HepG2 (cell line): ENCODE measurements around the gene TLR9. TPM values are rescaled to one million over a fixed set of nuclear protein-coding genes. Genes with fewer than 3 reads are reported as not detected.

Experiments
- DNMT1 ChIP-seq: sonication (generic); formaldehyde crosslinking; IDR thresholded peaks from 2 replicates; pipeline ENCODE4 v1.5.1; 2020; ENCODE audit warnings: mild to moderate bottlenecking, missing genetic modification reagents
- ISX ChIP-seq: sonication (generic); formaldehyde crosslinking; conservative IDR thresholded peaks from 2 replicates; pipeline ENCODE4 v1.5.0; 2020; ENCODE audit warnings: missing genetic modification reagents
- MXI1 ChIP-seq: IDR thresholded peaks from 3 replicates; pipeline ENCODE4 v1.6.1; 2012; ENCODE audit warnings: low read depth, low read length, inconsistent platforms, borderline replicate concordance
- MZF1 ChIP-seq: sonication (generic); formaldehyde crosslinking; IDR thresholded peaks from 2 replicates; pipeline ENCODE4 v1.8.1; 2023; ENCODE audit warnings: mild to moderate bottlenecking, missing genetic modification reagents, borderline replicate concordance
- NBN ChIP-seq: fragments of 450-650 bp; conservative IDR thresholded peaks from 2 replicates; pipeline ENCODE4 v1.6.1; 2017
- NR2F2 ChIP-seq: IDR thresholded peaks from 2 replicates; pipeline ENCODE4 v1.6.1; 2012; ENCODE audit warnings: low read depth, inconsistent platforms, borderline replicate concordance
- NRL ChIP-seq: sonication (generic); formaldehyde crosslinking; IDR thresholded peaks from 2 replicates; pipeline ENCODE4 v1.5.0; 2020; ENCODE audit warnings: missing genetic modification reagents, mild to moderate bottlenecking, moderate library complexity, borderline replicate concordance
- PCBP1 ChIP-seq: fragments of 200-400 bp; formaldehyde crosslinking; IDR thresholded peaks from 2 replicates; pipeline ENCODE4 v1.6.1; 2017; ENCODE audit warnings: mild to moderate bottlenecking, low read depth, low read length, borderline replicate concordance
- RFX1 ChIP-seq: fragments of 450-650 bp; IDR thresholded peaks from 2 replicates; pipeline ENCODE4 v1.6.1; 2017
- SKI ChIP-seq: fragments of 450-650 bp; IDR thresholded peaks from one replicate; pipeline ENCODE4 v1.6.1; 2018; ENCODE audit warnings: mild to moderate bottlenecking; ENCODE audit not compliant: partially characterized antibody
- SMAD3 ChIP-seq: sonication (generic); formaldehyde crosslinking; IDR thresholded peaks from 2 replicates; pipeline ENCODE4 v1.4.0; 2020; ENCODE audit warnings: missing genetic modification reagents
- TCF7L2 ChIP-seq: IDR thresholded peaks from 2 replicates; pipeline ENCODE4 v1.6.1; 2011; ENCODE audit warnings: mild to moderate bottlenecking, low read depth, low read length, moderate library complexity
- TOPORS ChIP-seq: sonication (generic); formaldehyde crosslinking; IDR thresholded peaks from 2 replicates; pipeline ENCODE4 v1.8.0; 2023; ENCODE audit warnings: mild to moderate bottlenecking, missing genetic modification reagents
- ZFP1 ChIP-seq: IDR thresholded peaks from 2 replicates; pipeline ENCODE4 v1.6.1; 2016
- ZKSCAN1 ChIP-seq: fragments of 150-350 bp; IDR thresholded peaks from 2 replicates; pipeline ENCODE4 v1.6.1; 2014; ENCODE audit warnings: low read length
- ZNF333 ChIP-seq: sonication (generic); formaldehyde crosslinking; IDR thresholded peaks from 2 replicates; pipeline ENCODE4 v1.4.0; 2020; ENCODE audit warnings: mild to moderate bottlenecking, missing genetic modification reagents, borderline replicate concordance
- ZNF33B ChIP-seq: sonication (generic); formaldehyde crosslinking; IDR thresholded peaks from 2 replicates; pipeline ENCODE4 v1.5.1; 2020; ENCODE audit warnings: mild to moderate bottlenecking, missing genetic modification reagents
- ZNF430 ChIP-seq: sonication (generic); formaldehyde crosslinking; IDR thresholded peaks from 2 replicates; pipeline ENCODE4 v1.9.0; 2021; ENCODE audit warnings: mild to moderate bottlenecking, missing genetic modification reagents
- ZNF557 ChIP-seq: sonication (generic); formaldehyde crosslinking; IDR thresholded peaks from 2 replicates; pipeline ENCODE4 v1.4.0; 2020; ENCODE audit warnings: missing genetic modification reagents
- ZNF746 ChIP-seq: sonication (generic); formaldehyde crosslinking; IDR thresholded peaks from 2 replicates; pipeline ENCODE4 v1.8.0; 2022; ENCODE audit warnings: mild to moderate bottlenecking, missing genetic modification reagents
- polyA plus RNA-seq, 8 experiments: library from polyadenylated mRNA; depleted of rRNA in 3 of 8; stranded (reverse) in 7 of 8; unstranded in 1 of 8; fragments of >200 nt; fragmentation: Illumina TruSeq in 4 of 8; extraction: Trizol in 4 of 8; gene quantifications; 2 replicates each; pipeline versions ENCODE4 v1.2.1 to v1.2.3, GENCODE V29; 2011 to 2016; ENCODE audit warnings: low read depth in 4 of 8, missing spikeins in 1 of 8, mixed read lengths in 1 of 8; ENCODE audit not compliant: insufficient read depth in 1 of 8
- total RNA-seq, 5 experiments: library from RNA; depleted of rRNA; stranded (reverse); fragments of >200 nt; fragmentation: Illumina TruSeq; extraction: Trizol; gene quantifications; 2 replicates each; pipeline ENCODE4 v1.2.3, GENCODE V29; 2016; ENCODE audit warnings: low read depth in 1 of 5
- TF ChIP-seq, protein P1 (sequence below): sonication (generic); formaldehyde crosslinking; IDR thresholded peaks from 2 replicates; pipeline ENCODE4 v1.4.0; 2020; ENCODE audit warnings: mild to moderate bottlenecking, missing genetic modification reagents
- TF ChIP-seq, protein P2 (sequence below): sonication (generic); formaldehyde crosslinking; IDR thresholded peaks from 2 replicates; pipeline ENCODE4 v1.8.0; 2023; ENCODE audit warnings: mild to moderate bottlenecking, missing genetic modification reagents
- TF ChIP-seq, protein P3 (sequence below): IDR thresholded peaks from 2 replicates; pipeline ENCODE4 v1.6.1; 2016; ENCODE audit warnings: missing genetic modification reagents, missing compliant biosample characterization
- TF ChIP-seq, protein P4 (sequence below): sonication (generic); formaldehyde crosslinking; IDR thresholded peaks from 2 replicates; pipeline ENCODE4 v1.4.0; 2020; ENCODE audit warnings: missing genetic modification reagents, borderline replicate concordance
- TF ChIP-seq, protein P5 (sequence below): sonication (generic); formaldehyde crosslinking; conservative IDR thresholded peaks from 2 replicates; pipeline ENCODE4 v1.4.0; 2020; ENCODE audit warnings: missing genetic modification reagents

TLR9 gene
- total and polyA plus RNA-seq, 2 of the 13 experiments (the other 11 are each of a cell fraction or from before 2014, with no cell fraction given), result not detected

DNA sequence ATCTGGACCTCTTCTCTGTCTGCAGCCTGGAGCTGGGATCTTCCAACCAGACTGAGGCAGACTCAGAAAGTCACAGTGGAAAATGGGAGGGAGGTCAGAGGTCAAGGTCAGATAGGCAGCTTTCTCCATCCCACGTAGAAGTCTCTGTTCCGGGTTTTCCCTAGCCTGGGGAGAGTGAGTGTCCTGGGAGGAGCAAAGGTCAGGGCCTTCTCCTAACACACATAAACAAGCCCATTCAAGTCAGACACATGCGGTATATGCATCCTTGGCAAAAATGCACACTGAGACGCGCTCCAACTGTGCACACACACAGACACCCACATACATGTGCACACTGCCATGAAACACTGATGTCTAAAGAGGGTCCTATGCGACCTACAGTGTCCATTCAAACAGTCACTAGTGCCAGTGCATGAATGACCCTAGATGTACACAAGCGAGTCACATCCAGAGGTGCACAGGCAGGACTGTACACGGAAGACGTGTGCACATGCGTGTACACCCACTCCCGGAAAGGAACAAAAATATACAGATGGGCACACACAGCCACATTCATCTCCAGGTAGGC lies 12.8 kb upstream of the TLR9 start (continued):
- TF ChIP-seq DNMT1 (no peak), PCBP1 (no peak), NBN (no peak), NRL (CRISPR knock-in tag) (no peak), ZNF430 (CRISPR knock-in tag) (no peak), ZNF746 (0 out of 2 replicates have a peak, but pooled peaks have one; percentile 45), TOPORS (CRISPR knock-in tag) (peak; percentile 70), ZFP1 (CRISPR knock-in tag) (0 out of 2 replicates have a peak, but pooled peaks have one; percentile 40), ZKSCAN1 (no peak), SKI (peak; percentile 77), SMAD3 (CRISPR knock-in tag) (peak; percentile 60; the same call in 1 of the 2 replicates), MXI1 (peak; percentile 90), ZNF333 (CRISPR knock-in tag) (no peak), NR2F2 (peak; percentile 97), ISX (CRISPR knock-in tag) (no peak), TCF7L2 (no peak), MZF1 (CRISPR knock-in tag) (no peak), RFX1 (no peak), ZNF557 (CRISPR knock-in tag) (no peak), ZNF33B (CRISPR knock-in tag) (no peak)
- TF ChIP-seq, protein P1, sequence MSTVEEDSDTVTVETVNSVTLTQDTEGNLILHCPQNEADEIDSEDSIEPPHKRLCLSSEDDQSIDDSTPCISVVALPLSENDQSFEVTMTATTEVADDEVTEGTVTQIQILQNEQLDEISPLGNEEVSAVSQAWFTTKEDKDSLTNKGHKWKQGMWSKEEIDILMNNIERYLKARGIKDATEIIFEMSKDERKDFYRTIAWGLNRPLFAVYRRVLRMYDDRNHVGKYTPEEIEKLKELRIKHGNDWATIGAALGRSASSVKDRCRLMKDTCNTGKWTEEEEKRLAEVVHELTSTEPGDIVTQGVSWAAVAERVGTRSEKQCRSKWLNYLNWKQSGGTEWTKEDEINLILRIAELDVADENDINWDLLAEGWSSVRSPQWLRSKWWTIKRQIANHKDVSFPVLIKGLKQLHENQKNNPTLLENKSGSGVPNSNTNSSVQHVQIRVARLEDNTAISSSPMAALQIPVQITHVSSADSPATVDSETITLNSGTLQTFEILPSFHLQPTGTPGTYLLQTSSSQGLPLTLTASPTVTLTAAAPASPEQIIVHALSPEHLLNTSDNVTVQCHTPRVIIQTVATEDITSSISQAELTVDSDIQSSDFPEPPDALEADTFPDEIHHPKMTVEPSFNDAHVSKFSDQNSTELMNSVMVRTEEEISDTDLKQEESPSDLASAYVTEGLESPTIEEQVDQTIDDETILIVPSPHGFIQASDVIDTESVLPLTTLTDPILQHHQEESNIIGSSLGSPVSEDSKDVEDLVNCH (CRISPR knock-in tag), result no peak
- TF ChIP-seq, protein P2, sequence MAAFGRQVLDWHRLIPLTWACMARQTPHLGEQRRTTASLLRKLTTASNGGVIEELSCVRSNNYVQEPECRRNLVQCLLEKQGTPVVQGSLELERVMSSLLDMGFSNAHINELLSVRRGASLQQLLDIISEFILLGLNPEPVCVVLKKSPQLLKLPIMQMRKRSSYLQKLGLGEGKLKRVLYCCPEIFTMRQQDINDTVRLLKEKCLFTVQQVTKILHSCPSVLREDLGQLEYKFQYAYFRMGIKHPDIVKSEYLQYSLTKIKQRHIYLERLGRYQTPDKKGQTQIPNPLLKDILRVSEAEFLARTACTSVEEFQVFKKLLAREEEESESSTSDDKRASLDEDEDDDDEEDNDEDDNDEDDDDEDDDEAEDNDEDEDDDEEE, result no peak
- TF ChIP-seq, protein P3, sequence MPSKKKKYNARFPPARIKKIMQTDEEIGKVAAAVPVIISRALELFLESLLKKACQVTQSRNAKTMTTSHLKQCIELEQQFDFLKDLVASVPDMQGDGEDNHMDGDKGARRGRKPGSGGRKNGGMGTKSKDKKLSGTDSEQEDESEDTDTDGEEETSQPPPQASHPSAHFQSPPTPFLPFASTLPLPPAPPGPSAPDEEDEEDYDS, result peak; percentile 60
- TF ChIP-seq, protein P4, sequence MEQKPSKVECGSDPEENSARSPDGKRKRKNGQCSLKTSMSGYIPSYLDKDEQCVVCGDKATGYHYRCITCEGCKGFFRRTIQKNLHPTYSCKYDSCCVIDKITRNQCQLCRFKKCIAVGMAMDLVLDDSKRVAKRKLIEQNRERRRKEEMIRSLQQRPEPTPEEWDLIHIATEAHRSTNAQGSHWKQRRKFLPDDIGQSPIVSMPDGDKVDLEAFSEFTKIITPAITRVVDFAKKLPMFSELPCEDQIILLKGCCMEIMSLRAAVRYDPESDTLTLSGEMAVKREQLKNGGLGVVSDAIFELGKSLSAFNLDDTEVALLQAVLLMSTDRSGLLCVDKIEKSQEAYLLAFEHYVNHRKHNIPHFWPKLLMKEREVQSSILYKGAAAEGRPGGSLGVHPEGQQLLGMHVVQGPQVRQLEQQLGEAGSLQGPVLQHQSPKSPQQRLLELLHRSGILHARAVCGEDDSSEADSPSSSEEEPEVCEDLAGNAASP, result peak; percentile 56; the same call in 1 of the 2 replicates
- TF ChIP-seq, protein P5, sequence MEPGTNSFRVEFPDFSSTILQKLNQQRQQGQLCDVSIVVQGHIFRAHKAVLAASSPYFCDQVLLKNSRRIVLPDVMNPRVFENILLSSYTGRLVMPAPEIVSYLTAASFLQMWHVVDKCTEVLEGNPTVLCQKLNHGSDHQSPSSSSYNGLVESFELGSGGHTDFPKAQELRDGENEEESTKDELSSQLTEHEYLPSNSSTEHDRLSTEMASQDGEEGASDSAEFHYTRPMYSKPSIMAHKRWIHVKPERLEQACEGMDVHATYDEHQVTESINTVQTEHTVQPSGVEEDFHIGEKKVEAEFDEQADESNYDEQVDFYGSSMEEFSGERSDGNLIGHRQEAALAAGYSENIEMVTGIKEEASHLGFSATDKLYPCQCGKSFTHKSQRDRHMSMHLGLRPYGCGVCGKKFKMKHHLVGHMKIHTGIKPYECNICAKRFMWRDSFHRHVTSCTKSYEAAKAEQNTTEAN (CRISPR knock-in tag), result no peak
